Measurements from ENCODE around the gene IGSF8.

Gene IGSF8

GRCh38 chr1:160130486-160130885 is 32.1 kb upstream of the IGSF8 start:
- Histone ChIP-seq H3K4me1 (ENCODE audit: control insufficient read depth, insufficient read depth, low read length) (no peaks in the 10 kb centered on the region), H3K9me3 (ENCODE audit: control insufficient read depth, insufficient read depth, low read depth, low read length) (no peaks in the 10 kb centered on the region), H3K36me3 (ENCODE audit: control insufficient read depth in 2 of 2, insufficient read depth in 1 of 2, low read length in 2 of 2) (no peaks in the 10 kb centered on the region), H3K4me3 (ENCODE audit: low read depth, low read length) (no peak overlapping the region), H3K27ac (ENCODE audit: extremely low read depth, low read depth, low read length) (no peak overlapping the region)
- ChIA-PET POLR2A (no interaction called here), CTCF (no interaction called here)
- no peak for TF ChIP-seq ZNF112 (tag by site-specific recombination; IDR thresholded peaks at IDR 0.05)
- no peak for TF ChIP-seq ZNF610 (tag by site-specific recombination; IDR thresholded peaks at IDR 0.05; ENCODE audit: borderline replicate concordance)
- no peak for TF ChIP-seq ZNF416 (tag by site-specific recombination; IDR thresholded peaks at IDR 0.05)
- TF ChIP-seq YY1 (tag by site-specific recombination; IDR thresholded peaks at IDR 0.05) = no peak
- no peak for TF ChIP-seq ZNF558 (tag by site-specific recombination; IDR thresholded peaks at IDR 0.05)
- no peak for TF ChIP-seq KLF17 (tag by site-specific recombination; IDR thresholded peaks at IDR 0.05)
- no peak for TF ChIP-seq ZNF132 (tag by site-specific recombination; IDR thresholded peaks at IDR 0.05; ENCODE audit: borderline replicate concordance)
- no peak for TF ChIP-seq KLF10 (tag by site-specific recombination; IDR thresholded peaks at IDR 0.05)
- no peak for TF ChIP-seq ZNF776 (tag by site-specific recombination; IDR thresholded peaks at IDR 0.05; ENCODE audit: borderline replicate concordance)
- no peak for TF ChIP-seq ZNF792 (tag by site-specific recombination; IDR thresholded peaks at IDR 0.05)
- no peak for TF ChIP-seq SCRT2 (tag by site-specific recombination; IDR thresholded peaks at IDR 0.05)
- no peak for TF ChIP-seq YY2 (tag by site-specific recombination; IDR thresholded peaks at IDR 0.05)

DNA sequence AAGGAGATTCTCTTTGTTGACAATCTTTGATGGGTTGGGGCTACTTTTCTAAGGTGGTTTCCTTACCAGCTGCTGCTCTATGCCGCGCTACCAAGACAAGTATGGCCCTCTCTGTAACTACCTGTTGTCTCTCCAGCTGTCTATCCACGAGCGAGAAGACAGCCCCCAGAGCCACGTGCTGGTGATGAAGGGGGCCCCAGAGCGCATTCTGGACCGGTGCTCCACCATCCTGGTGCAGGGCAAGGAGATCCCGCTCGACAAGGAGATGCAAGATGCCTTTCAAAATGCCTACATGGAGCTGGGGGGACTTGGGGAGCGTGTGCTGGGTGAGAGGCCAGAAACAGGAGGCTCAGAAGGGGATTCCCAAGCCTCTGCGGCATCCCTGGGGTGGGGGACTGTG is 31.5 kb upstream of the IGSF8 start:
- TF ChIP-seq ZNF76 (tag by site-specific recombination; IDR thresholded peaks at IDR 0.05; ENCODE audit: borderline replicate concordance, low read depth) = no peak
- TF ChIP-seq MYNN (tag by site-specific recombination; IDR thresholded peaks at IDR 0.05; ENCODE audit: borderline replicate concordance) = no peak
- no peak for TF ChIP-seq ZNF426 (tag by site-specific recombination; IDR thresholded peaks at IDR 0.05)
- TF ChIP-seq ZNF19 (tag by site-specific recombination; IDR thresholded peaks at IDR 0.05; ENCODE audit: low read depth) = no peak
- TF ChIP-seq, protein P1, sequence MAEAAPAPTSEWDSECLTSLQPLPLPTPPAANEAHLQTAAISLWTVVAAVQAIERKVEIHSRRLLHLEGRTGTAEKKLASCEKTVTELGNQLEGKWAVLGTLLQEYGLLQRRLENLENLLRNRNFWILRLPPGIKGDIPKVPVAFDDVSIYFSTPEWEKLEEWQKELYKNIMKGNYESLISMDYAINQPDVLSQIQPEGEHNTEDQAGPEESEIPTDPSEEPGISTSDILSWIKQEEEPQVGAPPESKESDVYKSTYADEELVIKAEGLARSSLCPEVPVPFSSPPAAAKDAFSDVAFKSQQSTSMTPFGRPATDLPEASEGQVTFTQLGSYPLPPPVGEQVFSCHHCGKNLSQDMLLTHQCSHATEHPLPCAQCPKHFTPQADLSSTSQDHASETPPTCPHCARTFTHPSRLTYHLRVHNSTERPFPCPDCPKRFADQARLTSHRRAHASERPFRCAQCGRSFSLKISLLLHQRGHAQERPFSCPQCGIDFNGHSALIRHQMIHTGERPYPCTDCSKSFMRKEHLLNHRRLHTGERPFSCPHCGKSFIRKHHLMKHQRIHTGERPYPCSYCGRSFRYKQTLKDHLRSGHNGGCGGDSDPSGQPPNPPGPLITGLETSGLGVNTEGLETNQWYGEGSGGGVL (tag by site-specific recombination; IDR thresholded peaks at IDR 0.05) = no peak
- TF ChIP-seq ZNF473 (tag by site-specific recombination; IDR thresholded peaks at IDR 0.05) = no peak
- TF ChIP-seq ZNF560 (tag by site-specific recombination; IDR thresholded peaks at IDR 0.05; ENCODE audit: borderline replicate concordance) = no peak
- H3K4me1 ChIP-seq (ENCODE audit: control insufficient read depth, insufficient read depth, low read length) = no peaks in the 10 kb centered on the region
- no peaks in the 10 kb centered on the region for H3K9me3 ChIP-seq (ENCODE audit: control insufficient read depth, insufficient read depth, low read depth, low read length)
- ChIA-PET CTCF (no interaction called here), POLR2A (no interaction called here)
- H3K4me3 ChIP-seq (ENCODE audit: low read depth, low read length) = no peak overlapping the region
- H3K27ac ChIP-seq (ENCODE audit: extremely low read depth, low read depth, low read length) = no peak overlapping the region
- no peaks in the 10 kb centered on the region for H3K36me3 ChIP-seq (ENCODE audit: control insufficient read depth in 2 of 2, insufficient read depth in 1 of 2, low read length in 2 of 2)

DNA sequence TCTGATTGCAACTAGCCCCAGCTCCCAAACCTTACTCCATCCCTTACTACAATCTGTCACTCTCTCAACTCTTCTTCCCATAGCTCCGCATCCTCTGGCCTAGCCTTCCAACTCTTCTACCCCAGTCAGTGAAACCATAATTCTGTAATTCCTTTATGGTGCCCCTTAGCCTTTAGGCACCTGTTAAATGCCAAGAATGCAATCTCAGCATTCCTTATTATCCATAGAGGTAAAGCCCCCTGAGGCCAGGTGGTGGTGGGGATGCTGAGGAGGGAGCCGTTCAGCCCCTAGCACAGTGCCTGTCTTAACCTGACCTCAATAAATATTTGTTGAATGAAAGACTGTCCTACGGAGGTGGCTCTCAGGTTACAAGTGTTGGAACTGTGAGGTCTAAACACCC is 31.1 kb upstream of the IGSF8 start:
- Histone ChIP-seq H3K4me1 (ENCODE audit: control insufficient read depth, insufficient read depth, low read length) (no peaks in the 10 kb centered on the region), H3K27ac (ENCODE audit: extremely low read depth, low read depth, low read length) (no peak overlapping the region), H3K36me3 (ENCODE audit: control insufficient read depth in 2 of 2, insufficient read depth in 1 of 2, low read length in 2 of 2) (no peaks in the 10 kb centered on the region), H3K4me3 (ENCODE audit: low read depth, low read length) (no peak overlapping the region), H3K9me3 (ENCODE audit: control insufficient read depth, insufficient read depth, low read depth, low read length) (no peaks in the 10 kb centered on the region)
- ChIA-PET POLR2A (no interaction called here), CTCF (no interaction called here)
- TF ChIP-seq GFI1B (tag by site-specific recombination; IDR thresholded peaks at IDR 0.05) (no peak), MEIS1 (CRISPR knock-in tag; IDR thresholded peaks at IDR 0.05; ENCODE audit: borderline replicate concordance) (no peak), OSR2 (tag by site-specific recombination; IDR thresholded peaks at IDR 0.05) (no peak), ZNF214 (tag by site-specific recombination; IDR thresholded peaks at IDR 0.05; ENCODE audit: borderline replicate concordance) (no peak), ZBTB6 (tag by site-specific recombination; IDR thresholded peaks at IDR 0.05) (no peak), IKZF3 (tag by site-specific recombination; IDR thresholded peaks at IDR 0.05) (no peak), BCL11A (tag by site-specific recombination; IDR thresholded peaks at IDR 0.05; ENCODE audit: low read depth) (no peak), REST (tag by site-specific recombination; IDR thresholded peaks at IDR 0.05) (no peak)
